Right cardiac atrium (tissue), 5 donors: Measurements from ENCODE around the gene STK11. TPM values are rescaled to one million over a fixed set of nuclear protein-coding genes. Genes with fewer than 3 reads are reported as not detected.
A peak's percentile ranks its signal among the peaks of the same experiment; 100 is the strongest.

Source experiments
- ATAC-seq, 2 donors: fragments of 200-7000 bp; cut with Tn5 transposase; one replicate each; pipeline versions ENCODE4 v1.8.0 to v1.9.1; 2020; ENCODE audit warnings: moderate library complexity in 2 of 2, mild to moderate bottlenecking in 1 of 2
- DNase-seq, 3 donors: peaks; one replicate each; pipeline ENCODE4 v3.0.0-alpha.2; 2020
- H3K27ac ChIP-seq: one replicate; pipeline ENCODE4 v1.5.1; 2013; ENCODE audit warnings: mild to moderate bottlenecking, low read length, control low read depth, moderate library complexity
- H3K27me3 ChIP-seq: one replicate; pipeline ENCODE4 v1.6.1; 2013; ENCODE audit not compliant: control insufficient read depth, insufficient read depth
- H3K4me1 ChIP-seq: one replicate; pipeline ENCODE4 v1.6.1; 2013; ENCODE audit warnings: low read length; ENCODE audit not compliant: control insufficient read depth, insufficient read depth
- H3K4me3 ChIP-seq: one replicate; pipeline ENCODE4 v1.5.1; 2013; ENCODE audit warnings: low read length, control low read depth
- H3K9me3 ChIP-seq: one replicate; pipeline ENCODE4 v1.6.1; 2013; ENCODE audit warnings: low read length; ENCODE audit not compliant: control insufficient read depth
- WGBS: extraction: QIAGEN DNeasy Blood & Tissue Kit; methylation state at CpG from one replicate; pipeline ENCODE4 v1.1.7; 2013; 5-methylcytosine and 5-hydroxymethylcytosine counted together
- intact Hi-C, 4 donors: fragments of 100-400 bp; cut with DNase I; formaldehyde crosslinking; loops; one replicate each; pipeline versions ENCODE4 v1.11.0 to v1.14.0; 2022 to 2023
- polyA plus RNA-seq: library from polyadenylated mRNA; stranded (reverse); fragments of 200-250 nt; gene quantifications from one replicate; pipeline ENCODE4 v1.2.3, GENCODE V29; 2013
- total RNA-seq, 4 donors: library from RNA; stranded (reverse); fragmentation: NEBNext Ultra II Directional; extraction: Animal tissue kit (Norgen Biotek cat#: 25700); gene quantifications; one replicate each; pipeline ENCODE4 v1.2.1, GENCODE V29; 2021
- donor health status: healthy with polysubstance abuse.
- donor health status: DM: no; HTN: yes; CAD: no.
- donor health status: DM: no; HTN: no; CAD: no.
- donor health status: DM: no; HTN: yes; CAD: no; lungs with severe emphysema.
- donor health status: DM: yes; HTN: yes; CAD: no.

Gene STK11
- total and polyA plus RNA-seq, 5 donors: 56.9 to 64.5 (median 57.8) TPM

DNA sequence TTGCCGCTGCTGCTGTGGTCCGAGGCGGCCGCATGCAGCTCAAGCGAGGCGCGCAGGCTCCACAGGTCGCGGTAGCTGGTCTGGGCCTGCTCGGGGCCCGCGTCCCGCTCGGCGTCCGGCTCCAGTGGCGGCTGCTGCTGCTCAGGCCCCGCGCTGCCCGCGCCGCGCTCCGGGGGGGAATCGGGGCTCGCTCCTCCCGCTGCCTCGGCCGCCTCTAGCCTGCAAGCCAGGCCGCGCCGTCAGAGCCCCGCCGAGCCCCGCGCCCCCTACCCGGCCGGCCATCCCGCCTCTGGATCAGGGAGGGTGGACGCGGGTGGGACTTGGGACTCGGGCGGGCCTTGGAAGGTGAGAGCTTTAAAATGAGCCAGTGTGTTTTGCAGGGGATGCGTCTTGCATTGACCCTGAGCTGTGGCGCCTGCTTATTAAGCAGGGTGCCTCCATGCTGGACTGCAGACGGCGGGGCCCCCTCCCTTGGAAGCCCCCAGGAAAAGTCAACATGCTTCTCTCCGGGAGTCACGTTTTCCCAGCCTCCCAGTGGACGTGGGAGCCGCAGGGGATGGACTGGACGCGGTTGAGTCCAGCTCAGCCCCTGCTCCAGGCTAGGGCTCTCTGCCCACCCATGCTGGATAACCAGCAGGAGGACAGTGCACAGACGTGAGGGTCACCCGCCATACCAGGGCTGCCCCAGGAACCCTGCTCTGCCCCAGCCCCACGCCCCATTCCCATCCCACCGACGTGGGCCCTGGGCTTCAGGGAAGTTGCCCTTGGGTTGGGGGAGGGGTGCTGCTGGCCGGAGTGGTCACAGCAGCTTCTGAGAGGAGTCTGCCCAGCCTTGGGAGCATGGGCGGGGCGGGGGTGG is 24.6 kb downstream of the STK11 start:
- Histone ChIP-seq H3K4me1 (no peaks in the 10 kb centered on the region), H3K4me3 (no peak overlapping the region), H3K27me3 (no peaks in the 10 kb centered on the region), H3K9me3 (no peaks in the 10 kb centered on the region), H3K27ac (no peak overlapping the region)
- intact Hi-C loops: no loop called here
- no peak for ATAC-seq
- DNase-seq: no peak
- WGBS: 90% methylated on average over 61 of the region's 61 CpGs

DNA sequence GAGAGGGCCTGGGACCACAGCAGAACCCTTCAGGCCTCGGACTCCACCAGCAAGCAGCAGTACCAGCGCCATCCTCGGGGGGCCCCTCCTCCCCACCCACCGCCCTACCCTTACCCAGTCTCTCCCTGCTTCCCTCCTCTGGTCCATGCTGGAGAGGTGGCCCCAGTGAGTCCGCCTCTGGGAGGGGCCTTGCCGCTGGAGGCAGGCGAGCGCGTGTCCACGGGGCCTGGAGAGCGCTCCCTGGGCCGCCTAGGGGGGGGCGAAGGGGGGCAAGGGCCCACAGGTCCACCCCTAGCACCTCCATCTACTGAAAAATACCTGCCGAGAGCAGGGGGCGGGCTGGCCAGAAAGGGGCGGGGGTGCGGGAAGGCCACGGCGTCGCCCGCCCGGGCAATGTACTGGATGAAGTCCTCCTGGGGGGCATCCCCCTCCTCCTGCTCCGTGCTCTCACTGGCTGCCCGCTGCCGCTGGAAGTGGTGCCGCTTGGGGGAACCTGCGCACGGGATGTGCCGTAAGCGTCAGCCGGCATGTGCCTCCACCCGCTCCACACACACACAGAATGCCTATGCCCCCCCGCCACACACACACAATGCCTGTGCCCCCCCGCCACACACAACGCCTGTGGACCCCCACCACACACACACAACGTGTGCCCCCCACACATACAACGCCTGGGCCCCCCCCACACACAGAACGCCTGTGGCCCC is 25.4 kb downstream of the STK11 start:
- 84% methylated on average over 38 of the region's 38 CpGs for WGBS

DNA sequence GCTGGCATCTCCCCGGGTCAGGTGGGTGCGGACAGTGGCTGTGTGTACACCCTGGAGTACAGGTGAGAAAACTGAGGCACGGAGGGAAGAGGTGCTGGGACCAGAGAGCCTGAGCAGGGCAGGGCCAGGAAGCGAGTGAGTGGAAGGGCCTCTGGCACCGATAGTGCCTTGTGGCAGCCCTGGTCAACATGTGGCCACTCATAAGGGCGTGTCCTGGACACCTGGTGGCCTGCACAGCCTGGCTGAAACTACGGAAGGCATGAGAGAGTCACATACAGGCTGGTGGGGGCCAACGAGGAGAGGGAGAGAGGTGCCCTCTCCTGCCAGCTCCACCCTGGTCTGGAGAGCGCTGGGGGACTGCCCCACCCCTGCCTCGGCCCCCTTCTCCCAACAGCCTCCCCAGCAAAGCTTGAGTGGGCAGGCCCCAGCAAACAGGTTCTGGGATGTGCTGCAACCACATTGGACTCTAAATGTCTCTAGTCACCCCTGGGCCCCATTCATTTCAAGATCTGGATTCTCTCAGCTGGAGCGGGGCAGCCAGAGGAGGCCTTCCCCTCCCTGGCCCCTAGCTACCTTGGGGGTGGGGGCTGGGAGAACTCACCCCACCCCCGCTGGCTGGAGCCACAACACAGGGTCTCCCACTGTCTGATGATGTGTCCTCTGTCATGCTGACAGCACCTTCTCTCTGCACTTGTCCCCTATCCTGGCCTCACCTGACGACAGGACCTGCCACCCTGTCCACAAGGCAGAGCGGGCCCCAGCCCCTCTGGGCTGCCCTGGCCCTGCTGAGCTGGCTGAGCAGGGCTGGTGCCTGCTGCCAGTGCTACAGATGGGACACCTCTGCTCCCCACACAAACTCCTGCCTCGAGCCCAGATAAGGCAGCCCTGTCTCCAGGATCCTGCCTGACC is 26.4 kb downstream of the STK11 start:
- ATAC-seq (peak in 1 of 2 donors; percentile 2), DNase-seq (no peak)
- Histone ChIP-seq H3K9me3 (no peaks in the 10 kb centered on the region), H3K27me3 (no peaks in the 10 kb centered on the region), H3K27ac (peak overlapping the region; percentile 43), H3K4me3 (no peak overlapping the region), H3K4me1 (no peaks in the 10 kb centered on the region)
- 78% methylated on average over 15 of the region's 15 CpGs for WGBS
- intact Hi-C loops: no loop called here

More for the DNA sequence above, 25.4 kb downstream of the STK11 start:
- Histone ChIP-seq H3K4me1 (no peaks in the 10 kb centered on the region), H3K4me3 (no peak overlapping the region), H3K27ac (no peak overlapping the region), H3K27me3 (no peaks in the 10 kb centered on the region), H3K9me3 (no peaks in the 10 kb centered on the region)
- intact Hi-C loops: no loop called here
- DNase-seq (no peak), ATAC-seq (no peak)

DNA sequence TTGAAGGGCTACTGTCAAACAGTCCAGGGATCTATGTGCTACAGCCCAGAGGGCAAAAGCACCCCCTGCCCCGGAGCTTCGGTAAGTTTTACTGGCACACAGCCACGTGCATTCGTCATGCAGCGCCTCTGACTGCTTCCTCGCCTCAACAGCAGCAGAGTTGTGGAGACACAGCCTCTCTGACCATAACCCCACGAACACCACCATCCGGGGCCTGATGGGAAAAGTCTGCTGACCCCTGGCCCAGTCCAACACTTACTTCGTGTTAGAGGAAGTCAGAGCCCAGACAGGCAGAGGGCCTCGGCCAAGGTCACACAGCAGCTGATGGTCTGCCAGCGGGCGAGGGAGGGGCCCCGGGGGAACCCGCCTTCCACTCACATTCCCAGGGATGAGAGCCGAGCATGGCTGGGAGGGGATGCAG is 27.1 kb downstream of the STK11 start:
- 21% methylated on average over 15 of the region's 15 CpGs for WGBS
- Histone ChIP-seq H3K9me3 (no peaks in the 10 kb centered on the region), H3K27me3 (no peaks in the 10 kb centered on the region), H3K4me3 (no peak overlapping the region), H3K4me1 (no peaks in the 10 kb centered on the region), H3K27ac (peak overlapping the region; percentile 43)
- ATAC-seq: peak; percentile 5 to 31
- intact Hi-C loops: no loop called here
- DNase-seq: peak in 2 of 3 donors; percentile 73 to 82

DNA sequence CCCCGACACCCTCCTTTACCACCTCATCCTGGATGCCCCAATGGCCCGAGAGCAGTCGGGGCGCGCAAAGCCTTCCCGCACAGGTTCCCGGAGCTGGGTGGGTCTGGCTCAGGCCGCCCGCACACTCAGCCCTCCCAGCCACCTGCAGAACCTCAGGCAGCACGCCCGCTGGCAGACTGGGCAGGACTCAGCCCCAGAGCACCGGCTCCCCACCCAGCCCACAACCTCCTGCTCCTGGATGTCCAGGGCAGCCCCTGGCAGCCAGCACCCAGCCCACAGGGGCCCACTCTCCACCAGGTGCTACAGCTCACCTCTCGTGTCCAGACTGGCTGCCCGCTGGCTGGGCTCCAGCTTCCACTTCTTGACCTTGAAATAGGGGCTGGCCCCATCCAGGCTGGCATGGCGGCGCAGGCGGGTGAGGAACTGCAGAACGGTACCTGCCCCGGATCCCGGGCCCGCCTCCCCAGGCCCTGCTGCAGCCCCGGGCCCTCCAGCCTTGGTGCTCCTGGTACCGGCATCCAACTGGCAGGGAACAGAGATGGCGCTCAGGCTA is 27.6 kb downstream of the STK11 start:
- H3K27ac ChIP-seq: no peak overlapping the region
- no peaks in the 10 kb centered on the region for H3K9me3 ChIP-seq
- 89% methylated on average over 24 of the region's 24 CpGs for WGBS
- H3K4me3 ChIP-seq: no peak overlapping the region
- H3K4me1 ChIP-seq: no peaks in the 10 kb centered on the region
- intact Hi-C loops: no loop called here
- ATAC-seq (no peak), DNase-seq (no peak)
- no peaks in the 10 kb centered on the region for H3K27me3 ChIP-seq

DNA sequence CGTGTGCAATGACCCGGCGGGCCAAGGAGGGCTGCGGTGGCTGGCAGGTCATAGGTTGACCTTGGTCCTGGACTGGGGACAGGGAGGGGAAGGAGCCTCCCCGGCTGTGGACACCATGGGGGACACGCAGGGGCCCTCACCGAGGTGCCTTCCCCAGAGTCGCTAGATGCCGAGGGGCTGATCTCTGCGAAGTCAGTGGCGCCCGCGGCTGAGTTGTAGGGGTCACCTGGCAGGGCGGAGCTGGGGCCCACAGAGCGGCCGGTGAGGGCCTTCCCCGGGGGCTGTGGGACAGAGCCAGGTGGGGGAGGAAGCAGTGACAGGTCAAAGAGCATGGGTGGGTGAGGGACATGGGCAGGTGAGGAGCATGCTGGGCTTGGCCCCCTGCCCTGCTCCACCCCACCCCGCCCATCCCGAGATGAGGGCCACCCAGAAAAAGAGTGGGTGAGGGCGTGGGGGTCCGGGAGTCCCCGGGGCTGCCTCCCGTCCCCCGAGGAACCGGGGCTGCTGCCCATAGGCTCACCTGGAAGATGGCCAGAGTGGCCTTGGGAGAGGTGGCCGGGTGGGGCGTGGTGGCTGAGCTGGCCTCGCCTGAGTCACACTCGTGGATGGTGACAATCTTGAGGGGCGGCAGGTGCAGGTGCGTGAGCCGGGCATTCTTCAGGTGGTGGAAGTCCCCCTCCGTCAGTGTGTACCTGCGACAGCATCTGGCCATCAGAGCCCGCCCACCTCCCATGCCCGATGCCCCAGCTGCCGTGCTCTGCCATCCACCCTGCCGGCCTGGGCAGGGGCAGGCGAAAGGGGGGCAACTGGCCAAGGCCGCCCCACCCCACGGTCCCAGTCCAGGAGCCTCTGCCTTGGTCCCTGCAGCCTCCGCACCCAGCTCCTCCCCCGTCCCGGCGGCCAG is 28.7 kb downstream of the STK11 start:
- WGBS: 93% methylated on average over 45 of the region's 45 CpGs
- Histone ChIP-seq H3K9me3 (no peaks in the 10 kb centered on the region), H3K4me3 (no peak overlapping the region), H3K27ac (no peak overlapping the region), H3K27me3 (no peaks in the 10 kb centered on the region), H3K4me1 (no peaks in the 10 kb centered on the region)
- DNase-seq (no peak), ATAC-seq (no peak)
- intact Hi-C loops: no loop called here

DNA sequence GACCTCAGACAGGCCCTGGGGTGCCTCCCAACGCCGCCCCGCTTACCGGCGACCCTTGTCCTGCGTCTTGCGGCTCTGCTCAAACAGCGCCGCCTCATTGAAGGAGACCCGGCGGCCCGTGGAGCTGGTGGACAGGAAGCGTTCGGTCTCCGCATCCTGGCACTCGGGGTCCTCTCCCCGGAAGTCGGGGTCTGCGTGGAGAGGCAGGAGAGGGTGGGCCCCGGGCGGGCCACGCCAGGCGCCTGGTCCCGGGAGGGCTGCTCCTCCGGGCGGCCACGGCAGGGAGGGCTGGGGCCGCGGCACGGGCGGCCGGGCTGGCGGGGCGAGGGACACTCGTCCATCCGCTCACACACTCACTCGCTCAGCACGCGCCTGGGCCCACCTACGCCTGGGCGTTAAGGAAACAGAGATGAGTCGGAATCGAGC is 29.4 kb downstream of the STK11 start:
- DNase-seq: no peak
- ATAC-seq: no peak
- H3K4me3 ChIP-seq: no peak overlapping the region
- 96% methylated on average over 43 of the region's 43 CpGs for WGBS
- no peak overlapping the region for H3K27ac ChIP-seq
- H3K9me3 ChIP-seq: no peaks in the 10 kb centered on the region
- H3K27me3 ChIP-seq: no peaks in the 10 kb centered on the region
- intact Hi-C loops: no loop called here
- no peaks in the 10 kb centered on the region for H3K4me1 ChIP-seq

DNA sequence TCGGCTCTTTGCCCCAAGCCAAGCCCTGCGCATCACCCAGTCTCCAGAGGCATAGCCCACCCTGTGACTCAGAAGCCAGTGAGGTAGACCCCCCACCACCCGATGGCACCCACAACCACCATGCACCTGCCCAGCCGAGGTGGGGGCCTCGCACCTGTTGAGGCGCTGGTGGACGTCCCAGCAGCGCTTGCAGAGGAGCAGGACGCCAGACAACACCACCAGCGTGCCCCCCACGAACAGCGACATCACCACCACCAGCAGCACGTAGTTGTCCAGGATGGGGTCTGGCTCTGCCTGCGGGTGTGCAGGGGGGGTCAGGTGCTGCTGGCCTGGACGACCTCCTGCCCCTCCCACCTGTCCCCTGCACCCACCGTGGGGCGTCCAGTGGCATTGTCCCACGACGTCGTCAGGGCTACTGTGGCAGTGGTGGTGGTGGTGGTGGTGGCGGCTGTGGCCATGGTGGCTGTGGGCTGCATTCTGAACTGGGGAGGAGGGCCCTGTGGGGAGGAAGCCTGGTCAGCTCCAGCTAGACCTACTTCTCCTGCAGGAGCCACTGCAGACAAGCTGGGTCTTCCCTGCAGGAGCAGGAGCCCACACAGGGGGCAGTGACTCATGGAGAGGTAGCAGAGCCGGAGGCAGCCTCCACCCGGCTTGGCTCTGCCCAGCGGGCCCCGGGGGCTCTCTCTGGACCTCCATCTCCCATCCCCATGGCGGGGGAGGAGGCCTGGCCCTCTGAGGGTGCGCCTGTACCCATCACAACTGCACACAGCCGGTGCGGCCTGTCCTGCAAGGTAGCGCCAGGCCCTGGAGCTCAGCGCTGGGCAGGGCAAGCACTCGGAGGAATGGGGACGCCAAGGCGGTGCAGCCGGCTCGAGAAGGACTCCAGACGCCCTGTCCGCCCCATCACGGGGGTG is 30.3 kb downstream of the STK11 start:
- intact Hi-C loops: no loop called here
- no peaks in the 10 kb centered on the region for H3K9me3 ChIP-seq
- WGBS: 85% methylated on average over 39 of the region's 39 CpGs
- H3K27ac ChIP-seq: no peak overlapping the region
- DNase-seq (no peak), ATAC-seq (no peak)
- H3K4me3 ChIP-seq: no peak overlapping the region
- H3K27me3 ChIP-seq: no peaks in the 10 kb centered on the region
- H3K4me1 ChIP-seq: no peaks in the 10 kb centered on the region

DNA sequence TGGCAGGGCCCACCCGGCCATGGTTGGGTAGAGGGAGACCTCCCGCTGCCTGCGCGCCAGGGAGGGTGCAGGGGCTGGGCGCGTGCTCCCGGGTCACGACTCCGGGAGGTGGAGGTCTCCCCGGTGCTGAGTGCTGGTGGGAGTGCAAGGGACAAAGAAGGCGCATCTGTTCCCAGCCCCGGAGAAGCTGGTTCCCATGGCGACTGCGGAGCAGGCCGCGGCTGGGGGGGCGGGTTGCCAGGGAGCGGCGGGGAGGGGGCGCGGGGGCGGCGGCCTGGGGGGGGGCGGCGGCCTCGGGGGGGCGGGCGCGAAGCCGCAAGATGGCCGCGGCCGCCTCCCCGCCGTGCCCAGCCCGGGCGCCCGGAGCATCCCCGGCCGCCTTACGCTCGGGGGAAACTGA is 31.0 kb downstream of the STK11 start:
- H3K27me3 ChIP-seq: no peaks in the 10 kb centered on the region
- H3K4me3 ChIP-seq: peak overlapping the region; percentile 61
- no peaks in the 10 kb centered on the region for H3K9me3 ChIP-seq
- DNase-seq (no peak), ATAC-seq (no peak)
- 15% methylated on average over 42 of the region's 42 CpGs for WGBS
- intact Hi-C loops: no loop called here
- no peaks in the 10 kb centered on the region for H3K4me1 ChIP-seq
- H3K27ac ChIP-seq: no peak overlapping the region
